SU-DHL-6 (cell line): ENCODE data around the gene SLC22A23.

ENCODE experiments used
- EZH2phosphoT487 ChIP-seq: fragments of 200-600 bp; sonication (generic), shearing (Covaris generic); conservative IDR thresholded peaks from 2 replicates; pipeline ENCODE4 v1.6.1; 2018; ENCODE audit warnings: mild to moderate bottlenecking, antibody characterized with exemption, low read length, moderate library complexity, mixed read lengths
- TF ChIP-seq, protein P1 (sequence below): fragments of 200-600 bp; sonication (generic); IDR thresholded peaks from one replicate; pipeline ENCODE4 v1.5.1; 2017; ENCODE audit warnings: antibody characterized with exemption, mild to moderate bottlenecking, low read length, moderate library complexity; ENCODE audit not compliant: insufficient read depth, poor library complexity, severe bottlenecking

DNA sequence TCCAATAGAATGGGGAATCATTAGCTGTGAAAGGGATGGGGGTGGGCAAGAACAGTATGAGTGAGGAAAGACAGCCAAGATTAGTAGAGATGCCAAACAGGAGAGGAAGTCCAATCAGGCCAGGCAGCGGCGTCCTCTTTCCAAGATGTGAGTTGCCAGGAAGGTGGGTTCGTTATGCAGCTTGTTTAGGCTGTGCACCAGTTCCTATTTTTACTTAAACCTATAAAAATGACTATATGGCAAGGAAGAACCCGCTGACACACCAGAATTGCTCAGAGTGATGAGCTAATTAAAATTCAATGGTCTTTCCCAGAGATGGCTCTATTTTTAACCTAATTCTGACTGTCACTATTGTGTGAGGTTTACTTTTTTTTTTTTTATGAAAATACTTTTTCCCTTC lies 88.2 kb downstream of the SLC22A23 start:
- TF ChIP-seq, protein P1, sequence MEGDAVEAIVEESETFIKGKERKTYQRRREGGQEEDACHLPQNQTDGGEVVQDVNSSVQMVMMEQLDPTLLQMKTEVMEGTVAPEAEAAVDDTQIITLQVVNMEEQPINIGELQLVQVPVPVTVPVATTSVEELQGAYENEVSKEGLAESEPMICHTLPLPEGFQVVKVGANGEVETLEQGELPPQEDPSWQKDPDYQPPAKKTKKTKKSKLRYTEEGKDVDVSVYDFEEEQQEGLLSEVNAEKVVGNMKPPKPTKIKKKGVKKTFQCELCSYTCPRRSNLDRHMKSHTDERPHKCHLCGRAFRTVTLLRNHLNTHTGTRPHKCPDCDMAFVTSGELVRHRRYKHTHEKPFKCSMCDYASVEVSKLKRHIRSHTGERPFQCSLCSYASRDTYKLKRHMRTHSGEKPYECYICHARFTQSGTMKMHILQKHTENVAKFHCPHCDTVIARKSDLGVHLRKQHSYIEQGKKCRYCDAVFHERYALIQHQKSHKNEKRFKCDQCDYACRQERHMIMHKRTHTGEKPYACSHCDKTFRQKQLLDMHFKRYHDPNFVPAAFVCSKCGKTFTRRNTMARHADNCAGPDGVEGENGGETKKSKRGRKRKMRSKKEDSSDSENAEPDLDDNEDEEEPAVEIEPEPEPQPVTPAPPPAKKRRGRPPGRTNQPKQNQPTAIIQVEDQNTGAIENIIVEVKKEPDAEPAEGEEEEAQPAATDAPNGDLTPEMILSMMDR, result no peak
- no peak for TF ChIP-seq EZH2phosphoT487
